Fibroblast of skin of scalp (primary cell): ENCODE measurements around the gene PPARG.
A peak's percentile ranks its signal among the peaks of the same experiment; 100 is the strongest.
"Not testable (repeated sequence)": the region's sequence is repeated elsewhere in the genome, so short reads cannot be mapped to it uniquely, and the experiment has no call there.

Experiments
- DNase-seq: peaks from one replicate; pipeline ENCODE4 v3.0.0-alpha.2; 2013

PPARG gene

DNA sequence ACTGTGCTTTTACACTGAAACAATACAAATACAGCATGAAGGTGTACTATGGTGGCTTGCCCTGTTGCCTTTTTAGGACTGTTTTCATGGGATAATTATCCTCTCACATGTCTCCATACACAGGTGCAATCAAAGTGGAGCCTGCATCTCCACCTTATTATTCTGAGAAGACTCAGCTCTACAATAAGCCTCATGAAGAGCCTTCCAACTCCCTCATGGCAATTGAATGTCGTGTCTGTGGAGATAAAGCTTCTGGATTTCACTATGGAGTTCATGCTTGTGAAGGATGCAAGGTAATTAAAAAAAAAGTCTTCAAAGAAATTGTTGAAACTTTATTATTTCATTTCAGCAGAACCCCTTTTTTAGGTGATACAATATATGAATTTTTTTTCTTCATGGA lies 92.3 kb downstream of the PPARG start:
- DNase-seq = no peak

DNA sequence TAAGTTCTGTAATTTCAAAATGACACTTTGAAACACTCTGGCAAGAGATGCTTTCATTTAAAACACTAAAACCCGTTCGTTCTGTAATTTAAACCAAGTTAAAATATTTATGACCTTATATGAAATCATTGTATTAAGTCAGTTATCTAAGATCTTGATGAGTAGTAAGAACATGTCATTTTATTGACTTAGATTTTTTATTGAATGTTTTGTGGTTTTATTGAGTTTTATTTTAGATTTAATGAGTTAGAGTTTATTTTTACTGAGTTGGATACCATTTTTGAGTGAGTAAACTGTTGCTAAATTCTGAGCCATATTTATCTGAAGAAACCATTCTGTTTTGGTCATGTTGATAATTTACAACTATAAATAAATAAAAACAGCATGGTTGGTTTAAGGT lies 94.3 kb downstream of the PPARG start:
- DNase-seq = no peak

DNA sequence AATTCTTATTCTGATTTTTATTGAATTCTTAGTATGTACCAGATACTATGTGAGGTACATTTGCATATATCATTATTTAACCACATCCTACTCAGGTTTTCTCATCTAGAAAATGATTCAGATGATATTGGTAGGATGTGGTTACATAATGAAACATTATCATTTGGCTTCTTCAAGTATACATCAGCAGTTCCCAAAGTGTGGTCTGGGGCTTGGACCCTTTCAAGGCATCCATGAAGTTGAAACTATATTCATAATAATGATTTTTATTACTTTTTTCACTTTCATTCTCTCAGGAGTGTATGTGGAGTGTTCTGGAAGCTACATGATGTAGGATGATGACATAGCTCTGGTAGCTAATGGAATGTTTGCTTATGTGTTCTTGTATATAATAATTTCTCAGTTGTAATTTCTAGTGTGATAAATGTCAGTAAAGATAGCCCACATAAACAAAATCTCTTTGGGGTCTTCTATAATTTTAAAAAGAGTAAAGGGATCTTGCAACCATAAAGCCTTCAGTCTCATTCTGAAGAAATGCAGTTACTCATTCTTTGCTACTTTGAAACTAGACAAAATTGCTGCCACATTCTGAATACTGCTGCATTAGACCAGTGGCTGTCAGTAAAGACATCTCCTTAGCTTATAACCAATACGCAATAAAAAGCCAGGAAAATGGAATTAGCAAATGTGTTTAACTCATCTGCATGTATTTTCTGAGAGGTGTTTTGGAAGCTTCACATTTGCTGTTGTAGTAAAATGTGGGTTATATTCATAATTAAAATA lies 95.8 kb downstream of the PPARG start:
- no peak for DNase-seq

DNA sequence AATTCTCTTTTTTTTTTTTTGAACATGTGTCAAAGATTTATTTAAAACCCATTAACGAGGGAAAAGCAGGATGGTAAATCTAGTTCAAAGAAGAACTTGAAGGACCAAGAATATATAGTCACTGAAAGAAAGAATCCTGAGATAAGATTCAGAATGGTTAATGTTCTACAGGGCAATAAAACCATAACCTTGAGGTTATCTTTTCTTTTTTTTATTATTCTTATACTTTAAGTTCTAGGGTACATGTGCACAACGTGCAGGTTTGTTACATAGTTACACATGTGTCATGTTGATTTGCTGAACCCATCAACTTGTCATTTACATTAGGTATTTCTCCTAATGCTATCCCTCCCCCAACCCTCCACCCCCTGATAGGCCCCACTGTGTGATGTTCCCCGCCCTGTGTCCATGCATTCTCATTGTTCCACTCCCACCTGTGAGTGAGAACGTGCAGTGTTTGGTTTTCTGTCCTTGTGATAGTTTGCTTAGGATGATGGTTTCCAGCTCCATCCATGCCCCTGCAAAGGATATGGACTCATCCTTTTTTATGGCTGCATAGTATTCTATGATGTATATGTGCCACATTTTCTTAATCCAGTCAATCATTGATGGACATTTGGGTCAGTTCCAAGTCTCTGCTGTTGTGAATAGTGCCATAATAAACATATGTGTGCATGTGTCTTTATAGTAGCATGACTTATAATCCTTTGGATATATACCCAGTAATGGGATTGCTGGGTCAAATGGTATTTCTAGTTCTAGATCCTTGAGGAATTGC lies 97.8 kb downstream of the PPARG start:
- not testable (repeated sequence) for DNase-seq

DNA sequence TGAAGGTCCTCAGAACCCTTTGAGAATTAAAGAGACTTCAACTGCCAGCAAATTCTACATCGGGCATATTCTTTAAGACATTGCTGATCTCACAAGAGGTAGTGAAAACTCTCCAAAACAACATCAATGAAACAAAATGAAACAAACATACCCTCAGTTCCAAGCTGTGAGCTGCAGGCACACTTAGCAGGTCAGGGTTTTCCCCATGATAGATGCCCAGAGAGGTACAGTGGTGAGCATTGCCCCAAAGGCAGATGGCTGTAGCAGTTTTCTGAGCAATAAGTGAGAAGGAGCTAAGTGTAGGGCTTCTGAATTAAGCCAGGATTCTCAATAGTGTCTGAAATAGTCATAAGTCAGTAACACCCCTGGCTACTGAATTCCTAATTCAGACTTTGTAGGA lies 99.3 kb downstream of the PPARG start:
- no peak for DNase-seq

DNA sequence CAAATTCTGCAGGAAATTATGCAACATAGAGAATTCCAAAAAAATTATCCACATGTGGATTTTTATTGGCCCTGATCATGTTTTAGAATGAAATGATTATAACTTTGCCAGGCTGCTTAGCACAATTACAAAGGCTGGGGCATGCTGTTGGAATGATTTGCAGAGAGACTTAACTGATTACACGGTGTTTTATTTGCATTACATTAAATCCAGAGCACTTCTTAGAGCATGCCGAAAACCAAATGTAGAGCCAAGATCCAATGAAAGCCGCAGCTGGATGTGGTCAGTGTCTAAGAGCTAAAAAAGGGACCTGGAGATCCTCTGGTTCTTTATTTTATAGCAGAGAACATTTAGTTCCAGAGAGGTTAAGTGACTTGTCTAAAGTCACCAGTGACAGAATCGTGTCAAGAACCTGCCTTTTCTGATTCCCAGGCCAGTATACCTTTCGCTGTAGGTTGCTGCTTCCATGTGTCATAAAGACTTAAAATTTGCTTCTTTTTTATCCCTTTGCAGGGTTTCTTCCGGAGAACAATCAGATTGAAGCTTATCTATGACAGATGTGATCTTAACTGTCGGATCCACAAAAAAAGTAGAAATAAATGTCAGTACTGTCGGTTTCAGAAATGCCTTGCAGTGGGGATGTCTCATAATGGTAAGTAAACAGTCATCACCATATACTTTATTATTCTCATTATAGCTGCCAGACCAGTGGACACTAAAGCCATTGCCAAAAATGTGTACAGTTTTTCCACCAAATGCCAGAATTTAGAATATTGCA lies 103.4 kb downstream of the PPARG start:
- no peak for DNase-seq

DNA sequence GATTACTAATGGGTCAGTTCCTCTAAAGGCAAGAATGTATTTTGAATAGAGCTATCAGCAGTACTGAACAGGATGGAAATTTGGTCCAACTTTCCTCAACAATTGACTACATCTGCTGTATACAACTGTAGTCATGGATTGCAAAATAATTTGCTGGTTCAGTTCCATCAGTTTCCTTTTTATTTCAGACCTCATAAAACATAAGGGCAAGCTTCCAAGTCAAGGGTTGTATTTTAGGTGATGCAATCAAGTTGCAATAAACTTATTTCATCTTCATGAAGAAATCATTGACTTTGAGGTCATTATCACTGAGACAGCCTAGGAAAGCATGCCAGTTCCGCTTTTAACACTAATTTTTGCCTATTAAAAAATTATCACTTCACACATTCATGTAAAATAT lies 105.0 kb downstream of the PPARG start:
- DNase-seq = peak; percentile 82

DNA sequence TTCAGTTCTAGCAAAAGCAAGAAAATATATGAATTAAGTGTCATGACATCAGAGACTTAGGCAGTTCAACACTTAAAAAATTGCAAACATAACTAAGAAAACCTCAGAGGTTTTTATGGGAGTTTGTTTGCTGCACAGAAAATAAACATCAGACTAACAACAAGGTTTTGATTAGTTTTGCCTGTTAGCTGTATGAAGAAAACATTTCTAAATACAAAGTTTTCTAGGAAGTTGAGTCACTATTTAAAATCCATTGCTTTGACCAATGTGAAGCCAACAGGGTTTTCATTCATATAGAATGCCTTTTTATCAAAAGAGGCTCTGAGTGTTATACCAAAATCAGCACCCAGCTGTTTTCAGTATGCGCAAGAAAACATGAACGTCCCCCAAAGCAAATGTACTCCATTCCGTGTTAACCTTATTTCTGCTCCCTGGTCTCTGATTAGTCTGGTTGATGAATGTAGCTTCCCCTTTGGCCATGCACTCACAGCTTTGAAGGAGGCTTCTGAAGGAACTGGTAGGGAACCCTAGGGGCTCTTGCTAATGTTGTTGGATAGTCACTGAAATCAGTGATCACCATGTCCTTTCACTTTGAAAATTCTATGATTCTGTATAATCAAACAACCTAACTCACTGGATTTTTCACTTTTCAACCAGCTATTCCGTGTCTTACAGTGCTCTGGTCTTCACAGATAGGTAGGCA lies 105.8 kb downstream of the PPARG start:
- no peak for DNase-seq

DNA sequence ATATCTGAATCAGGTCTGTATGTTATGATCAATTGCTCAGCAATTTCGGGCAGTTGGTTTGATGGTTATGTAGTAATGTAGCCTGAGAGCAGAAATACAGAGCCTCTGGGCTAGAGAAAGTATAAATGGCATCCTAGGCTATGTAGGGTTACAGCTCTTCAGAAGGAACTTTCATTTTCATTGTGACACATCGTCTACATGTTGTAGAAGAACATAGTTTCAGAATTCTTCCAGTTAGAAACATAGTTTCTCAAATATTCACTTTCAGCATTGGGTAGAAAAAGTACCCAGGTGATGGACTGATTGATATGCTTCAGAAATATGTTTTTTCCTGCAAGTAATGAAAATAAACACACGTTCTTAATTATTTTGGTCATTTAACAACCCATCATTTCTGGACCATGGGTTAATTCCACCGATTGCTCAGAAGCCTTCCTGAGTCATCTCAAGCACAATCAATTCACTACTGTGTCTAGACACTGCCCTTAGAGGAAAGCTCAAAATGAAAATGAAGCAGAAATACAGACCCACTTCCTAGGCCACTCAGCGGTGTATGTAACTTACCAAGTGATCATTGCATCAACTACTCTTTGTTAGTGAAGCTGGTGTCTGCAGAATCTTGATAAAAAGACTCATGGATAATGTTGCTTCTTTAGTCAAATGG lies 106.6 kb downstream of the PPARG start:
- DNase-seq = peak; percentile 19

DNA sequence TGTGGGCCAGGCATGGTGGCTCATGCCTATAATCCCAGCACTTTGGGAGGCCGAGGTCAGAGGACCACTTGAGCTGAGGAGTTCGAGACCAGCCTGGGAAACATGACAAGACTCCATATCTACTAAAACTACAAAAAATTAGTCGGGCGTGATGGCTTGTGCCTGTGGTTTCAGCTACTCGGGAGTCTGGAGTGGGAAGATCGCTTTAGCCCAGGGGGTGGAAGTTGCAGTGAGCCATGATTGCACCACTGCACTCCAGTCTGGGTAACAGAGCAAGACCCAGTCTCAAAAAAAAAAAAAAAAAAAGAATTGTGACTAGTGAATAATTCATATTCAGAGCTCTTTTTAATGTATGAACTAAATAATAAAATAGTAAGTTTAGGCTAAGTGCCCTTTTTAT lies 107.6 kb downstream of the PPARG start:
- no peak for DNase-seq

DNA sequence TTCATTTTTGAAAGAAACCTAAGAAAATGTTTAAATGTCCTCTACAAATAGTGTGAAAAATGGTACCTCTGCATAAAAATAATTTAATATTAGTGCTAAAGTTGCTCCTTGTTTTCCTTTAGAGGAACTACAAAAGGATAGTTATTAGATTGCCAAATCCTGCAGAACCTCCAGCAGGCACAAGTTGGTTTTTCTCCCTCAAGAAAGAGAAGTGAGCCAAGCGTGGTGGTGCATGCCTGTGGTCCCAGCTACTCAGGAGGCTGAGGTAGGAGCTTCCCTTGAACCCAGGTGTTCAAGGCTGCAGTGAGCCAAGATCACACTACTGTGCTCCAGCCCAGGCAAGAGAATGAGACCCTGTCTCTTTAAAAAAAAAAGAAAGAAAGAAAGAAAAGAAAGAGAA lies 110.4 kb downstream of the PPARG start:
- DNase-seq = no peak

DNA sequence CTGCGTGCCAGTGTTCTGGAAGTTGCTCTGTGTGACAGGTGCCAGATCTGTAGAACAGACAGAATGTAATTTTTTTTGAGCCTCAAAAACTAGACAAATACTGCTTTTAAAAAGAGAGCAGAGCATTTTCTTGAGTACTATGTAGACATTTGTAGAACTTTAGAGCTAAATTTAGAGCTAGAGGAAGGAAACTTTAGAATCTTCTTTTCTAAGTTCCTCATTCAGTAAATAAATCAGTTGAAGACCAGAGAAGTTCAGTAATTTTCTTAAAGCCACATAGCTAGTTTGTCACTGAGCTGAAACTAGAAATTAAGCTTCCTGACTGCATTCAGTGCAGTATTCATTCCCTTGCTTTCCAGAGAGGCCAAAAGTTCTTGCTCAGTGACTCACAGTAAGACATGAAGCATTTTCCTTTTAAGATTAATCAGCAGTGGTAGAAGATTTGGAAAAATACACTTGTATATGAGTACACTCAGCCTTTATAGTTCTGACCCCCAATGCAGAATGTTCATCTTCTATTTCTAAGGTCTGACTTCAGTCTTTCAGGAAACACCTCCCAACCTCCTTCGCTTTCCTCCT lies 111.8 kb downstream of the PPARG start:
- DNase-seq = peak; percentile 77

DNA sequence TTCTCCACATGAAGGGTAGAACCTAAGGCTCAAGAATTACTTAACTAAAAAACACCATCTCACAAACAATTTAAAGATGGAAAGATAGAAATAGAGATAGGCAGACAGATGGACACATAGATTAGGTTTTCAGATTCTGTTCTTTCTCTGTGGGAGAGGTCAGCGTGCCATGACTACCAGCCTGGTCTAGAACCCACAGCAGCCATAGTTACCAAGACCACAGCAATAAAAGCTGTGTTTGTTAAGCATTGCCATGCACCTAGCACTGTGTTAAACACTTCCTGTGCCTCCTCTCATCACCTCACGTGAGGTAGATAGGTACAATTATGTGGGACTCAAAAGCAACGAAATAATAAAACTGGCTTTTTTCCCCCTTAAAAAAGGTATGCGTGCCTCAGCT lies 112.3 kb downstream of the PPARG start:
- no peak for DNase-seq

DNA sequence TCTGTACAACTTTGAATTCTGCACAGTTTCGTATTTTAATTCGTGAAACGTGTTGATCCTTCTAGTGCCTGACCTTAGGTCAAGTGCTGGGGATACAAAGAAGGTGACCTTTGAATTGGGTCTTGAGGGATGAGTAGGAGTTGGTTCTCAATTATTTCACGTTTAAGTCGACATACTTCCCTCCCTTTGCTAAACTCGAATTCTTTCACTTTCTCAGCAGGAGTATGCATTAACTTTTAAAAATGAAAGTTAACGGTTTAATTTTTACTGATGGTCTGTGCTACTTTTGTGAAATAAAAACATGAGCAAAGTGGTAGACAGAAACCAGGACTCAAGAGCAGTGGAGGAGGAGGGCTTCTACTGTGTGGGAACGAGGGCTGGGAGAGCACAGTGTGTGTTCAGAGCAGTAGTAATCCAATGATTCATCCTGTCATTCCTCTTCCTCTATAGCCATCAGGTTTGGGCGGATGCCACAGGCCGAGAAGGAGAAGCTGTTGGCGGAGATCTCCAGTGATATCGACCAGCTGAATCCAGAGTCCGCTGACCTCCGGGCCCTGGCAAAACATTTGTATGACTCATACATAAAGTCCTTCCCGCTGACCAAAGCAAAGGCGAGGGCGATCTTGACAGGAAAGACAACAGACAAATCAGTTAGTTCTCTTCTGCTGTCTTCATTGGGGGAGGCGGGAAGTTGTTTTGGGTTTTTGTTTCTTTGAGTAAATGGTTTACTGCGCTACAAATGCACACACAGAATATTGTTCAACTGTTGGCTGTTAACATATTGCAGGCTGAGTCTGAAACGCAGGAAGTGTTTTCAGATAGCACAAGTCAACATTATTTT lies 116.8 kb downstream of the PPARG start:
- DNase-seq = peak; percentile 51

DNA sequence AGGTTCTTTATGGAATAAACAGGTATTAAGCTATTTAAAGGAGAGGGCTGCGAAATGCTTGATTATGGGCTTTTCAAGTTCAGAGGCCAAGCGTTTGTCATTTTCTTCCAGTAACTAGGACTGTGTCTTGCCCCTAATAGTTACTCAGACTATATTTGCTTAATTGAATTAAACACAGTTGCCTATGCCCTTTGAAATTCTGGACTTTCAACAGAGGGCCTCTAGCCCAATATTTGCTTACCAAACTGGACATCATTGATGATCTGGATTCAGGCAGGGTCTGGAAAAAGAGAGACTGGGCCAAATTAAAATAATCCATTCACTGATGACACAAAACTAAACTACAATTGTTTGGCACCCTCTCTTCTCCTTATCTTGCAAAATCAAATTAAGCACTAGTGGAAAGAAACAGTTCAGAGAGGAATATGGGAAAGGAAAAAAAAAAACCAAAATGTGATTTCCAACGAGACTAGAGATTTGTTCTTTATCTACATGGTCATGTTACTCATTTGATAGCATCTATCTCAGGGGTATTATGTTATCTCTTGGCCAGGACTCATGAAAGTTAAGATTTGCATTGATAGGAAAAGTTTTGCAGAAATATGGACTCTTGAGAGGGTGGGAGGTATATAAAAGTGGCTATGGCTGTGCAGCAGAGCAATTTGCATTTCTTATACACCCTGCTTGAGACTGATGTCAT lies 120.3 kb downstream of the PPARG start:
- DNase-seq = no peak

DNA sequence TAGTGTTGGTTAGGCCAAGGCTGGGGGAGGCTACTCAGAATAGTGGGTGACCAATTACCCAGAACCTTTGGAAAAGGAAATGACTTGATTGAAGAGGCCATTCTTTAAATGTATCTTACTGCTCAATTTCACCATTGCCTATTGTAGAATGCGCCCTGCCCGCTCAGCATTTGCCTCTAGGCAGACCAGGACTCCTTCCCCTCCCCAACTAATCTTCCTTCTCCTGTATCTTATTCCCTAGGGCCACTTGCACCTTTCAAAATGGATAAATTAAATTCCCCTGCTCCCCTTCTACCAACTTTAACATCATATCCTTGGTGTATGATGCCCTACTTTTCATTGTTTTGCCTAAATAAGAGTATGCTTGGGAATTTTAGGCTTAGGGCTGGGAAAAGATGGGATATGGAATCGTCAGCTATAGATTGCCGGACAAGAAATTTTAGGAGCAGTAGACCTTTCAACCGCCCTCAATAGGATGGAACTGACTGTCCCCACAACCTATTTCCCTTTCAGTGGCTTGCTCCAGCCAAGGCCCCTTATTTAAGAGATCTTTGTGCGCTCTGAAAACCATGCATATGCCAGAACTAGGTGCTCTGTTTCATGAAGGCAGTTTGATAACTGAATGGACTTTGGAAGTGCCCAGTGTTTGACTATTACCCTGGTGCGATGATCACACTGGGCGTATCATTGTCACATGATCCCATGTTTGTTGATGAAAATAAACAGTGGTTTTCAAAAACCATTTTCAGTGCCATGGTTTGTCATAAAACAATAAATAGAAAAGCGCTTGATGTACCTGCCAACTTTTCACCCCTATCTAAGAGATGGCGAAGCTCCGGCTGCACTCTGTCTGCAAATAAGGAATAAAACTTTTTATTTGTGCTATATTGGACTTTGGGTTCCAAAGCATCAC lies 121.1 kb downstream of the PPARG start:
- no peak for DNase-seq

DNA sequence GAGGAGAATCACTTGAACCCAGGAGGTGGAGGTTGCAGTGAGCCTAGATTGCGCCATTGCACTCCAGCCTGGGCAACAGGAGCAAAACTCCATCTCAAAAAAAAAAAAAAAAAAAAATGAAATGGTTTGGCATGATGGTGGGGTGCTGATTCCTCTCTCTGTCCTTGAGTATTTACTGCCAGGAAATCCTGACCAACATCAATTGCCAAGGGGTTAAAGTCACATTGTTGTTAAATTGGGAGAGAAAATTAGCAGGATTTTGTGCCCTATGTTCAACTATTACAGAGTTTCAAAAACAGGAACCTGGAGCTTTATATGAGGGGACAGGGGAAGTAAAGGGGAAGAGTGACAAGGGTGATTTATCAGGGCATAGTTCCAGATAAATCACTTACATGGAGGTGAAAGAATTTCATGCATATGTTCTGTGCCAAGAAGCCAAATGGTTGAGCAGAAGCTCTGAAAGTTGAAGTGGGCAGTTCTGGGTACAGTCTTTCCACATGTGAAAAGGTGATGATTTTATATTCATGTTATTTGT lies 124.9 kb downstream of the PPARG start:
- no peak for DNase-seq

DNA sequence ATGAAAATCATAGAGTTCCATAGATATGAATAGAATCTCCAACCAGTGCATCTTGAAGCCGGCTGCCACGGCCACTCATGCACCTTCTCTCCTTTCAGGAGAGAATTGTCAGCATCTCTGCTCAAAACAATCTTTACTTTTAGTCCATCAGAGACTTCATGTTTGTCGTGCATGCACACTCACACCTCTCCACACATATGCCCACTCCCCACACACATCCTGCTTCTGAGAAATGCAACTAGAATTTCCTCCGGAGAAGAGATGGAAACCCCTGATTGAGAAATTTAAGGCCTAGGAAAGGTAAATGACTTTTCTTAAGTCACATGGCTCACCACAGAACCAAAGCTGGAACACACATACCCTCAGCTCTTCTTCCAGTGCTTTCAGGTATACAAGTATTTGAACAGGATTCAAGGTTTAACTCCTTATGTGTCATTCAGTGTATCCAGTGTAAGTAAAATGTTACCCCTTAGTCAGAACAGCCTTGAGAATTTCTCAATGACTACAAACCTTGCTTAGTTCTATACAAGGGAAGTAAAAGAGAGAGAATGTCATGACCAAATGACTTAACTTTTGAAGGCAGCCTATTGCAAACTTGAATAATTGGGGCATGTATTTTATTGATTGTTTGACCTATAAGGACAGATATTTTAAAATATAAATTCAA lies 126.3 kb downstream of the PPARG start:
- no peak for DNase-seq
